ENCODE data around the gene VCY. TPM values are rescaled to one million over a fixed set of nuclear protein-coding genes. Genes with fewer than 3 reads are reported as not detected.
"Not testable (repeated sequence)": the region's sequence is repeated elsewhere in the genome, so short reads cannot be mapped to it uniquely, and the experiment has no call there.

The VCY gene
- not detected for total RNA-seq

DNA sequence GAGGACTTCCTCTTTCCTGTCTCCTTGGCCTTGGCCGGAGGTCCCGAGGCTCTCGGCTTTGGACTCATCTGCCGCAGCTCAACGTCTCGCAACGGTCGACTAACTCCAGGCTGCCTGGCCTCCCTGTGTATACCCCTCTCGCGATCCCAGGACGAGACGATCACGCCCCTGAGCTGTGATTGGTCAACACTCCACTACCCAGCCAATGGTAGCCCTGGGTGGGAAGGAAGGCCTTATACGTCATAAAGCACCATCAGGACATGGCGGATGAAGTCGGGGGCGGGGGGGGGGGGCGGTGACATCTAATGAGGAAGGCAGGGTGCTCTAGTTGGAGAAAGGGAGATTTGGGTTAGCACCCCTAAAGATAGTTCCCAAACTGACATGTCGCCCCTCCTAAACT, at the start of gene VCY:
Gene VCY (minus strand): TSS at position 101 of the 400 bp plus-strand sequence. CDS start 33 bp downstream, at position 68.
- not testable (repeated sequence) for H3K4me3 Mint-ChIP-seq; ATAC-seq; H3K9me3 Mint-ChIP-seq; H3K27ac Mint-ChIP-seq; H3K27me3 Mint-ChIP-seq; H3K4me1 Mint-ChIP-seq (ENCODE audit: low read depth in 2 of 2); DNase-seq (ENCODE audit: low spot score); H3K36me3 Mint-ChIP-seq

- not testable (repeated sequence) for H3K36me3 Mint-ChIP-seq; H3K27me3 Mint-ChIP-seq; ATAC-seq; DNase-seq (ENCODE audit: low spot score); H3K4me1 Mint-ChIP-seq (ENCODE audit: low read depth in 2 of 2); H3K27ac Mint-ChIP-seq; H3K9me3 Mint-ChIP-seq; H3K4me3 Mint-ChIP-seq
These were observed 44.1 kb upstream of the VCY start for GRCh38 chrY:14030395-14030794.

- not testable (repeated sequence) for H3K4me3 Mint-ChIP-seq; H3K27ac Mint-ChIP-seq; H3K36me3 Mint-ChIP-seq; DNase-seq (ENCODE audit: low spot score); H3K4me1 Mint-ChIP-seq (ENCODE audit: low read depth in 2 of 2); H3K9me3 Mint-ChIP-seq; ATAC-seq; H3K27me3 Mint-ChIP-seq
These were observed 25.6 kb upstream of the VCY start for GRCh38 chrY:14011916-14012315.

GRCh38 chrY:13942406-13942805, 43.9 kb downstream of the VCY start:
- H3K4me3 Mint-ChIP-seq; H3K4me1 Mint-ChIP-seq (ENCODE audit: low read depth in 2 of 2); H3K36me3 Mint-ChIP-seq; ATAC-seq; H3K27ac Mint-ChIP-seq; H3K9me3 Mint-ChIP-seq; H3K27me3 Mint-ChIP-seq; DNase-seq (ENCODE audit: low spot score): not testable (repeated sequence)

Other genes starting within 250 kb of the VCY start
- not detected for gene VCY1B, start 69.8 kb upstream of the VCY start, total RNA-seq

Data from natural killer cell treated with Interleukin-12 subunit alpha and Interleukin-12 subunit beta and Interleukin-15 and Interleukin-18, amount 100 ng/mL, for 72 hours (primary cell).